ENCODE measurements around the gene DIPK1A.

Gene DIPK1A

GRCh38 chr1:92926873-92927272 lies 34.4 kb downstream of the DIPK1A start:
- TF ChIP-seq GATA2 (IDR thresholded peaks at IDR 0.05; ENCODE audit: low read depth, low read length) (no peak), GATA3 (IDR thresholded peaks at IDR 0.05; ENCODE audit: low read depth, low read length) (no peak)

- no peak for TF ChIP-seq GATA3 (IDR thresholded peaks at IDR 0.05; ENCODE audit: low read depth, low read length)
- peak; percentile 48; the same call in 1 of the 2 replicates for TF ChIP-seq GATA2 (IDR thresholded peaks at IDR 0.05; ENCODE audit: low read depth, low read length)
These were observed 36.8 kb downstream of the DIPK1A start for GRCh38 chr1:92924501-92924900.

- TF ChIP-seq GATA2 (IDR thresholded peaks at IDR 0.05; ENCODE audit: low read depth, low read length) (no peak), GATA3 (IDR thresholded peaks at IDR 0.05; ENCODE audit: low read depth, low read length) (no peak)
These were observed 37.6 kb downstream of the DIPK1A start for GRCh38 chr1:92923664-92924063.

- no peak for TF ChIP-seq GATA2 (IDR thresholded peaks at IDR 0.05; ENCODE audit: low read depth, low read length)
- no peak for TF ChIP-seq GATA3 (IDR thresholded peaks at IDR 0.05; ENCODE audit: low read depth, low read length)
These were observed 38.8 kb downstream of the DIPK1A start for GRCh38 chr1:92922356-92923035.

- no peak for TF ChIP-seq GATA3 (IDR thresholded peaks at IDR 0.05; ENCODE audit: low read depth, low read length)
- no peak for TF ChIP-seq GATA2 (IDR thresholded peaks at IDR 0.05; ENCODE audit: low read depth, low read length)
These were observed 39.9 kb downstream of the DIPK1A start for GRCh38 chr1:92921031-92922023.

GRCh38 chr1:92916899-92917298 lies 44.4 kb downstream of the DIPK1A start:
- TF ChIP-seq GATA2 (IDR thresholded peaks at IDR 0.05; ENCODE audit: low read depth, low read length) (no peak), GATA3 (IDR thresholded peaks at IDR 0.05; ENCODE audit: low read depth, low read length) (no peak)

- no peak for TF ChIP-seq GATA3 (IDR thresholded peaks at IDR 0.05; ENCODE audit: low read depth, low read length)
- no peak for TF ChIP-seq GATA2 (IDR thresholded peaks at IDR 0.05; ENCODE audit: low read depth, low read length)
These were observed 45.7 kb downstream of the DIPK1A start for GRCh38 chr1:92915547-92915946.

GRCh38 chr1:92913093-92913819 lies 48.0 kb downstream of the DIPK1A start:
- TF ChIP-seq GATA2 (IDR thresholded peaks at IDR 0.05; ENCODE audit: low read depth, low read length) (no peak), GATA3 (IDR thresholded peaks at IDR 0.05; ENCODE audit: low read depth, low read length) (no peak)

- TF ChIP-seq GATA2 (IDR thresholded peaks at IDR 0.05; ENCODE audit: low read depth, low read length) (no peak), GATA3 (IDR thresholded peaks at IDR 0.05; ENCODE audit: low read depth, low read length) (no peak)
These were observed 51.2 kb downstream of the DIPK1A start for GRCh38 chr1:92910081-92910480.

- no peak for TF ChIP-seq GATA2 (IDR thresholded peaks at IDR 0.05; ENCODE audit: low read depth, low read length)
- no peak for TF ChIP-seq GATA3 (IDR thresholded peaks at IDR 0.05; ENCODE audit: low read depth, low read length)
These were observed 51.9 kb downstream of the DIPK1A start for GRCh38 chr1:92909321-92909720.

GRCh38 chr1:92907949-92908684 lies 53.1 kb downstream of the DIPK1A start:
- no peak for TF ChIP-seq GATA2 (IDR thresholded peaks at IDR 0.05; ENCODE audit: low read depth, low read length)
- TF ChIP-seq GATA3 (IDR thresholded peaks at IDR 0.05; ENCODE audit: low read depth, low read length), result no peak

- TF ChIP-seq GATA2 (IDR thresholded peaks at IDR 0.05; ENCODE audit: low read depth, low read length) (no peak), GATA3 (IDR thresholded peaks at IDR 0.05; ENCODE audit: low read depth, low read length) (no peak)
These were observed 57.5 kb downstream of the DIPK1A start for GRCh38 chr1:92903765-92904164.

GRCh38 chr1:92902406-92902744 lies 58.9 kb downstream of the DIPK1A start:
- no peak for TF ChIP-seq GATA3 (IDR thresholded peaks at IDR 0.05; ENCODE audit: low read depth, low read length)
- no peak for TF ChIP-seq GATA2 (IDR thresholded peaks at IDR 0.05; ENCODE audit: low read depth, low read length)
